ENCODE measurements around the gene NDST1. TPM values are rescaled to one million over a fixed set of nuclear protein-coding genes. Genes with fewer than 3 reads are reported as not detected.

NDST1 gene
- total RNA-seq, 1 experiment from 2014 or later: 33.1 TPM

DNA sequence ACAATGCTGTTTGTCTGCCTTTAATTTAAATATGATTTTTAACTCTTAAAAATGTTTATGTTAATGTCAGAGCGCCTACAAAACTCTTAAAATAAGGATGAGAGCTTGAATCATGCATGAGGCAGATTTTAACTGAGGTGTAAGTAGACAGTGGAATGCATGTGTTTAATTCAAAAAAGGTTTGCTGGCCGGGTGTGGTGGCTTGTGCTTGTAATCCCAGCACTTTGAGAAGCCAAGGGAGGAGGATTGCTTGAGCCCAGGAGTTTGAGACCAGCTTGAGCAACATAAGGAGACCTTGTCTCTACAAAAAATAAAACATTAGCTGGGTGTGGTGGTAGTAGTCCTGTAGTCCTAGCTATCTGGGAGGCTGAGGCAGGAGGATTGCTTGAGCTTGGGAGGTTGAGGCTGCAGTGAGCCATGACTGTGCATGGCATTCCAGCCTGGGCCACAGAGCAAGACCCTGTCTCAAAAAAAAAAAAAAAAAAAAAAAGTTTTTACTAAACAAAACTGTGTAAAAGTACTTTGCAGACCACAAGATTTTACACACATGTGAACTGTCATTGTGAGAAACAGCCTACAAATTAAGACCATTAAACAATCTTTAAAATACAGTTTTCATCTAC is 21.1 kb downstream of the NDST1 start:
- CTCF ChIA-PET: no interaction called here
- no peaks in the 10 kb centered on the region for H3K9me2 ChIP-seq (ENCODE audit: insufficient read depth)

More for the DNA sequence above, 21.1 kb downstream of the NDST1 start:
- ATAC-seq (no peak), DNase-seq (ENCODE audit: low read depth, low spot score) (no peak)
- RAD21 ChIA-PET (ENCODE audit: low non-redundant PET in 1 of 2, low total read pairs in 2 of 2, uncharacterized antibody in 2 of 2, unreplicated experiment in 2 of 2): no interaction called here
- H3K9ac ChIP-seq (ENCODE audit: low read length): no peak overlapping the region
- H3K27me3 ChIP-seq (ENCODE audit: insufficient read depth, low read length): no peaks in the 10 kb centered on the region
- TF ChIP-seq SP1 (IDR thresholded peaks at IDR 0.05; ENCODE audit: low read depth) (no peak), CEBPB (IDR thresholded peaks at IDR 0.05; ENCODE audit: low read depth) (no peak), ZNF274 (IDR thresholded peaks at IDR 0.05; ENCODE audit: low read depth, low read length) (no peak), RAD21 (IDR thresholded peaks at IDR 0.05; ENCODE audit: low read depth) (no peak), POLR2A (IDR thresholded peaks at IDR 0.05; ENCODE audit: borderline replicate concordance, extremely low read depth, insufficient read depth, insufficient read length) (no peak), POLR2AphosphoS5 (IDR thresholded peaks at IDR 0.05; ENCODE audit: low read depth, low read length) (no peak), SRF (IDR thresholded peaks at IDR 0.05; ENCODE audit: low read depth) (no peak), FOSL1 (IDR thresholded peaks at IDR 0.05; ENCODE audit: low read depth) (no peak), EGR1 (IDR thresholded peaks at IDR 0.05; ENCODE audit: low read depth) (no peak), TCF7L2 (IDR thresholded peaks at IDR 0.05; ENCODE audit: borderline replicate concordance, extremely low read depth, insufficient read depth, insufficient read length) (no peak), EZH2phosphoT487 (IDR thresholded peaks at IDR 0.05; ENCODE audit: borderline replicate concordance) (no peak), EZH2 (IDR thresholded peaks at IDR 0.05) (no peak), ZFX (IDR thresholded peaks at IDR 0.05) (no peak)
- TF ChIP-seq, protein P1, sequence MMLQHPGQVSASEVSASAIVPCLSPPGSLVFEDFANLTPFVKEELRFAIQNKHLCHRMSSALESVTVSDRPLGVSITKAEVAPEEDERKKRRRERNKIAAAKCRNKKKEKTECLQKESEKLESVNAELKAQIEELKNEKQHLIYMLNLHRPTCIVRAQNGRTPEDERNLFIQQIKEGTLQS (IDR thresholded peaks at IDR 0.05): no peak
- TF ChIP-seq, protein P2, sequence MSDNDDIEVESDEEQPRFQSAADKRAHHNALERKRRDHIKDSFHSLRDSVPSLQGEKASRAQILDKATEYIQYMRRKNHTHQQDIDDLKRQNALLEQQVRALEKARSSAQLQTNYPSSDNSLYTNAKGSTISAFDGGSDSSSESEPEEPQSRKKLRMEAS (IDR thresholded peaks at IDR 0.05): no peak
- TF ChIP-seq, protein P3, sequence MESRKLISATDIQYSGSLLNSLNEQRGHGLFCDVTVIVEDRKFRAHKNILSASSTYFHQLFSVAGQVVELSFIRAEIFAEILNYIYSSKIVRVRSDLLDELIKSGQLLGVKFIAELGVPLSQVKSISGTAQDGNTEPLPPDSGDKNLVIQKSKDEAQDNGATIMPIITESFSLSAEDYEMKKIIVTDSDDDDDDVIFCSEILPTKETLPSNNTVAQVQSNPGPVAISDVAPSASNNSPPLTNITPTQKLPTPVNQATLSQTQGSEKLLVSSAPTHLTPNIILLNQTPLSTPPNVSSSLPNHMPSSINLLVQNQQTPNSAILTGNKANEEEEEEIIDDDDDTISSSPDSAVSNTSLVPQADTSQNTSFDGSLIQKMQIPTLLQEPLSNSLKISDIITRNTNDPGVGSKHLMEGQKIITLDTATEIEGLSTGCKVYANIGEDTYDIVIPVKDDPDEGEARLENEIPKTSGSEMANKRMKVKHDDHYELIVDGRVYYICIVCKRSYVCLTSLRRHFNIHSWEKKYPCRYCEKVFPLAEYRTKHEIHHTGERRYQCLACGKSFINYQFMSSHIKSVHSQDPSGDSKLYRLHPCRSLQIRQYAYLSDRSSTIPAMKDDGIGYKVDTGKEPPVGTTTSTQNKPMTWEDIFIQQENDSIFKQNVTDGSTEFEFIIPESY (IDR thresholded peaks at IDR 0.05; ENCODE audit: extremely low read depth, insufficient replicate concordance, low read length): no peak
- TF ChIP-seq, protein P4, sequence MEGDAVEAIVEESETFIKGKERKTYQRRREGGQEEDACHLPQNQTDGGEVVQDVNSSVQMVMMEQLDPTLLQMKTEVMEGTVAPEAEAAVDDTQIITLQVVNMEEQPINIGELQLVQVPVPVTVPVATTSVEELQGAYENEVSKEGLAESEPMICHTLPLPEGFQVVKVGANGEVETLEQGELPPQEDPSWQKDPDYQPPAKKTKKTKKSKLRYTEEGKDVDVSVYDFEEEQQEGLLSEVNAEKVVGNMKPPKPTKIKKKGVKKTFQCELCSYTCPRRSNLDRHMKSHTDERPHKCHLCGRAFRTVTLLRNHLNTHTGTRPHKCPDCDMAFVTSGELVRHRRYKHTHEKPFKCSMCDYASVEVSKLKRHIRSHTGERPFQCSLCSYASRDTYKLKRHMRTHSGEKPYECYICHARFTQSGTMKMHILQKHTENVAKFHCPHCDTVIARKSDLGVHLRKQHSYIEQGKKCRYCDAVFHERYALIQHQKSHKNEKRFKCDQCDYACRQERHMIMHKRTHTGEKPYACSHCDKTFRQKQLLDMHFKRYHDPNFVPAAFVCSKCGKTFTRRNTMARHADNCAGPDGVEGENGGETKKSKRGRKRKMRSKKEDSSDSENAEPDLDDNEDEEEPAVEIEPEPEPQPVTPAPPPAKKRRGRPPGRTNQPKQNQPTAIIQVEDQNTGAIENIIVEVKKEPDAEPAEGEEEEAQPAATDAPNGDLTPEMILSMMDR (IDR thresholded peaks at IDR 0.05 in 2 of 3, conservative IDR thresholded peaks at IDR 0.05 in 1 of 3; ENCODE audit: borderline replicate concordance in 1 of 3, insufficient read depth in 1 of 3, low read depth in 2 of 3, low read length in 2 of 3): no peak
- H3K27ac ChIP-seq (ENCODE audit: low read depth, low read length): no peak overlapping the region
- intact Hi-C loops (cut with micrococcal nuclease): no loop called here
- H3K4me2 ChIP-seq (ENCODE audit: low read length): no peak overlapping the region
- H3K79me2 ChIP-seq (ENCODE audit: insufficient read depth, low read length): peaks cover 17% of the 10 kb centered on the region; the same call in 1 of the 2 replicates
- H2AFZ ChIP-seq (ENCODE audit: low read depth, low read length, poor library complexity, severe bottlenecking): no peak overlapping the region
- POLR2A ChIA-PET: no interaction called here
- H3K4me1 ChIP-seq (ENCODE audit: control insufficient read depth in 1 of 2, insufficient read depth in 2 of 2, low read length in 2 of 2): peaks cover 0 to 2% of the 10 kb centered on the region in 2 experiments; a peak in 1 of 4 replicates
- H3K4me3 ChIP-seq (replicated peaks in 1 of 2; ENCODE audit: low read depth in 1 of 2, low read length in 2 of 2): no peak overlapping the region
- peaks cover 2 to 4% of the 10 kb centered on the region in 2 experiments; a peak in 1 of 4 replicates for H3K36me3 ChIP-seq (ENCODE audit: control insufficient read depth in 1 of 2, insufficient read depth in 2 of 2, low read length in 2 of 2)
- no peaks in the 10 kb centered on the region for H4K20me1 ChIP-seq (ENCODE audit: insufficient read depth)
- H3K9me3 ChIP-seq (ENCODE audit: control insufficient read depth in 1 of 2, insufficient read depth in 1 of 2, low read depth in 1 of 2, low read length in 2 of 2): no peaks in the 10 kb centered on the region
- no TSS peak for BruUV-seq (replicated peaks)
